Effector memory CD4-positive, alpha-beta T cell (primary cell): Measurements from ENCODE around the gene UHRF2.

ENCODE experiments used
- DNase-seq, 3 donors: peaks; one replicate each; pipeline ENCODE4 v3.0.0-alpha.2; 2020
- H3K27ac ChIP-seq: 2 replicates; pipeline ENCODE4 v1.7.0; 2013; ENCODE audit warnings: mild to moderate bottlenecking, low read length, moderate library complexity; ENCODE audit not compliant: insufficient read depth, poor library complexity, severe bottlenecking
- H3K27me3 ChIP-seq: replicated peaks from 2 replicates; pipeline ENCODE4 v1.7.0; 2013; ENCODE audit warnings: mild to moderate bottlenecking, low read length; ENCODE audit not compliant: insufficient read depth, control insufficient read depth, poor library complexity, severe bottlenecking
- H3K36me3 ChIP-seq: 2 replicates; pipeline ENCODE4 v1.7.0; 2013; ENCODE audit warnings: mild to moderate bottlenecking, low read length, moderate library complexity; ENCODE audit not compliant: control insufficient read depth, insufficient read depth
- H3K4me1 ChIP-seq: 2 replicates; pipeline ENCODE4 v1.7.0; 2013; ENCODE audit warnings: low read length, mild to moderate bottlenecking; ENCODE audit not compliant: control insufficient read depth, insufficient read depth, poor library complexity, severe bottlenecking
- H3K4me3 ChIP-seq: 2 replicates; pipeline ENCODE4 v1.7.0; 2013; ENCODE audit warnings: low read length, low read depth, mild to moderate bottlenecking; ENCODE audit not compliant: insufficient read depth, poor library complexity, severe bottlenecking
- H3K9me3 ChIP-seq: 2 replicates; pipeline ENCODE4 v1.7.0; 2013; ENCODE audit warnings: mild to moderate bottlenecking, low read length, moderate library complexity; ENCODE audit not compliant: control insufficient read depth

Gene UHRF2

GRCh38 chr9:6479959-6480358 lies 67.0 kb downstream of the UHRF2 start:
- Histone ChIP-seq H3K36me3 (peaks cover 43% of the 10 kb centered on the region), H3K4me1 (no peaks in the 10 kb centered on the region), H3K9me3 (no peaks in the 10 kb centered on the region), H3K27me3 (no peaks in the 10 kb centered on the region), H3K4me3 (no peak overlapping the region), H3K27ac (no peak overlapping the region)
- no peak for DNase-seq

- DNase-seq = no peak
- Histone ChIP-seq H3K4me1 (no peaks in the 10 kb centered on the region), H3K36me3 (peaks cover 58% of the 10 kb centered on the region), H3K27me3 (no peaks in the 10 kb centered on the region), H3K27ac (no peak overlapping the region), H3K9me3 (no peaks in the 10 kb centered on the region), H3K4me3 (no peak overlapping the region)
These were observed 71.2 kb downstream of the UHRF2 start for GRCh38 chr9:6484210-6484609.

GRCh38 chr9:6488395-6488794 lies 75.4 kb downstream of the UHRF2 start:
- H3K4me1 ChIP-seq = no peaks in the 10 kb centered on the region
- peaks cover 38% of the 10 kb centered on the region for H3K36me3 ChIP-seq
- no peaks in the 10 kb centered on the region for H3K9me3 ChIP-seq
- H3K27me3 ChIP-seq = no peaks in the 10 kb centered on the region
- no peak overlapping the region for H3K4me3 ChIP-seq
- H3K27ac ChIP-seq = no peak overlapping the region
- no peak for DNase-seq

- Histone ChIP-seq H3K36me3 (peaks cover 38% of the 10 kb centered on the region), H3K9me3 (no peaks in the 10 kb centered on the region), H3K27me3 (no peaks in the 10 kb centered on the region), H3K4me3 (no peak overlapping the region), H3K4me1 (no peaks in the 10 kb centered on the region), H3K27ac (no peak overlapping the region)
- no peak for DNase-seq
These were observed 76.1 kb downstream of the UHRF2 start for GRCh38 chr9:6489099-6489498.

GRCh38 chr9:6490863-6491262 lies 77.9 kb downstream of the UHRF2 start:
- H3K27me3 ChIP-seq = no peaks in the 10 kb centered on the region
- no peak overlapping the region for H3K4me3 ChIP-seq
- peaks cover 34% of the 10 kb centered on the region for H3K36me3 ChIP-seq
- H3K9me3 ChIP-seq = no peaks in the 10 kb centered on the region
- DNase-seq = no peak
- no peaks in the 10 kb centered on the region for H3K4me1 ChIP-seq
- no peak overlapping the region for H3K27ac ChIP-seq

- Histone ChIP-seq H3K4me3 (no peak overlapping the region), H3K27me3 (no peaks in the 10 kb centered on the region), H3K27ac (no peak overlapping the region), H3K9me3 (no peaks in the 10 kb centered on the region), H3K36me3 (peaks cover 47% of the 10 kb centered on the region), H3K4me1 (no peaks in the 10 kb centered on the region)
- no peak for DNase-seq
These were observed 82.5 kb downstream of the UHRF2 start for GRCh38 chr9:6495466-6495865.

- no peaks in the 10 kb centered on the region for H3K4me1 ChIP-seq
- no peak overlapping the region for H3K27ac ChIP-seq
- H3K27me3 ChIP-seq = no peaks in the 10 kb centered on the region
- no peaks in the 10 kb centered on the region for H3K9me3 ChIP-seq
- no peak for DNase-seq
- no peak overlapping the region for H3K4me3 ChIP-seq
- H3K36me3 ChIP-seq = peaks cover 62% of the 10 kb centered on the region
These were observed 86.0 kb downstream of the UHRF2 start for GRCh38 chr9:6498982-6499381.

GRCh38 chr9:6501526-6502210 lies 88.7 kb downstream of the UHRF2 start:
- Histone ChIP-seq H3K4me3 (no peak overlapping the region), H3K36me3 (peaks cover 76% of the 10 kb centered on the region), H3K9me3 (no peaks in the 10 kb centered on the region), H3K4me1 (no peaks in the 10 kb centered on the region), H3K27ac (no peak overlapping the region), H3K27me3 (no peaks in the 10 kb centered on the region)
- DNase-seq = no peak

- Histone ChIP-seq H3K27ac (no peak overlapping the region), H3K9me3 (no peaks in the 10 kb centered on the region), H3K4me3 (no peak overlapping the region), H3K27me3 (no peaks in the 10 kb centered on the region), H3K4me1 (no peaks in the 10 kb centered on the region), H3K36me3 (peaks cover 70% of the 10 kb centered on the region)
- no peak for DNase-seq
These were observed 89.4 kb downstream of the UHRF2 start for GRCh38 chr9:6502399-6502798.

GRCh38 chr9:6506571-6506970 lies 93.6 kb downstream of the UHRF2 start:
- Histone ChIP-seq H3K27me3 (no peaks in the 10 kb centered on the region), H3K4me3 (no peak overlapping the region), H3K27ac (no peak overlapping the region), H3K36me3 (peaks cover 38% of the 10 kb centered on the region), H3K9me3 (no peaks in the 10 kb centered on the region), H3K4me1 (no peaks in the 10 kb centered on the region)
- DNase-seq = no peak
